Astrocyte (in vitro differentiated cells and primary cell): ENCODE measurements around the gene FAM8A1. TPM values are rescaled to one million over a fixed set of nuclear protein-coding genes. Genes with fewer than 3 reads are reported as not detected.
A peak's percentile ranks its signal among the peaks of the same experiment; 100 is the strongest.

ENCODE experiments used
- DNase-seq: peaks from one replicate; pipeline ENCODE4 v3.0.0-alpha.2; 2010; ENCODE audit warnings: low read depth
- FAIRE-seq: peaks from 2 replicates; lab custom pipeline; 2011; peaks lifted over from hg19 to GRCh38; lab: Jason Lieb, UNC
- H2AFZ ChIP-seq: 2 replicates; pipeline ENCODE4 v1.6.0; 2012; ENCODE audit warnings: low read depth, low read length, inconsistent platforms
- H3K27ac ChIP-seq: 2 replicates; pipeline ENCODE4 v1.5.1; 2011; ENCODE audit warnings: low read depth, low read length, inconsistent platforms
- H3K27me3 ChIP-seq: 2 replicates; pipeline ENCODE4 v1.6.0; 2011; ENCODE audit warnings: low read length, inconsistent platforms; ENCODE audit not compliant: insufficient read depth
- H3K36me3 ChIP-seq: 2 replicates; pipeline ENCODE4 v1.5.1; 2011; ENCODE audit warnings: low read length, inconsistent platforms; ENCODE audit not compliant: insufficient read depth
- H3K4me1 ChIP-seq: 2 replicates; pipeline ENCODE4 v1.5.1; 2011; ENCODE audit warnings: low read length, inconsistent platforms; ENCODE audit not compliant: insufficient read depth
- H3K4me2 ChIP-seq: 2 replicates; pipeline ENCODE4 v1.6.0; 2012; ENCODE audit warnings: low read length, inconsistent platforms
- H3K4me3 ChIP-seq: 2 replicates; pipeline ENCODE4 v1.5.1; 2011; ENCODE audit warnings: low read depth, mild to moderate bottlenecking, low read length, inconsistent platforms; ENCODE audit not compliant: insufficient read depth
- H3K79me2 ChIP-seq: 2 replicates; pipeline ENCODE4 v1.6.0; 2012; ENCODE audit warnings: mild to moderate bottlenecking, low read length, inconsistent platforms; ENCODE audit not compliant: insufficient read depth
- H3K9ac ChIP-seq: 2 replicates; pipeline ENCODE4 v1.6.0; 2012; ENCODE audit warnings: mild to moderate bottlenecking, low read length, inconsistent platforms
- H3K9me3 ChIP-seq: 2 replicates; pipeline ENCODE4 v1.5.1; 2012; ENCODE audit warnings: low read depth, mild to moderate bottlenecking, low read length, inconsistent platforms; ENCODE audit not compliant: insufficient read depth
- H4K20me1 ChIP-seq: 2 replicates; pipeline ENCODE4 v1.6.0; 2012; ENCODE audit warnings: low read length, inconsistent platforms; ENCODE audit not compliant: insufficient read depth
- H3K27ac Mint-ChIP-seq: one replicate; pipeline ENCODE4 v1.8.0; 2021; ENCODE audit warnings: mild to moderate bottlenecking, mixed read lengths; ENCODE audit not compliant: unreplicated experiment
- H3K27me3 Mint-ChIP-seq: one replicate; pipeline ENCODE4 v1.8.0; 2021; ENCODE audit warnings: low read depth, mixed read lengths; ENCODE audit not compliant: unreplicated experiment
- H3K36me3 Mint-ChIP-seq: one replicate; pipeline ENCODE4 v1.8.0; 2021; ENCODE audit warnings: low read depth, mixed read lengths; ENCODE audit not compliant: unreplicated experiment
- H3K4me1 Mint-ChIP-seq: one replicate; pipeline ENCODE4 v1.8.0; 2021; ENCODE audit warnings: low read depth, mixed read lengths; ENCODE audit not compliant: unreplicated experiment
- H3K4me3 Mint-ChIP-seq: one replicate; pipeline ENCODE4 v1.8.0; 2021; ENCODE audit warnings: mild to moderate bottlenecking, moderate library complexity, mixed read lengths; ENCODE audit not compliant: unreplicated experiment
- H3K9me3 Mint-ChIP-seq: one replicate; pipeline ENCODE4 v1.8.0; 2021; ENCODE audit warnings: mild to moderate bottlenecking, mixed read lengths; ENCODE audit not compliant: unreplicated experiment
- EZH2 ChIP-seq: IDR thresholded peaks from 2 replicates; pipeline ENCODE4 v1.6.1; 2012; ENCODE audit warnings: mild to moderate bottlenecking, low read length, inconsistent platforms; ENCODE audit not compliant: insufficient read depth
- total RNA-seq: library from RNA; stranded (reverse); gene quantifications from 2 replicates; pipeline ENCODE4 v1.2.1, GENCODE V29; 2021
- TF ChIP-seq, protein P1 (sequence below): IDR thresholded peaks from 2 replicates; pipeline ENCODE4 v1.5.1; 2011; ENCODE audit warnings: low read depth, mild to moderate bottlenecking, inconsistent platforms, low read length, moderate library complexity; ENCODE audit not compliant: insufficient read depth

Gene FAM8A1
- total RNA-seq, 1 donor from 2014 or later, result 17.9 TPM

DNA sequence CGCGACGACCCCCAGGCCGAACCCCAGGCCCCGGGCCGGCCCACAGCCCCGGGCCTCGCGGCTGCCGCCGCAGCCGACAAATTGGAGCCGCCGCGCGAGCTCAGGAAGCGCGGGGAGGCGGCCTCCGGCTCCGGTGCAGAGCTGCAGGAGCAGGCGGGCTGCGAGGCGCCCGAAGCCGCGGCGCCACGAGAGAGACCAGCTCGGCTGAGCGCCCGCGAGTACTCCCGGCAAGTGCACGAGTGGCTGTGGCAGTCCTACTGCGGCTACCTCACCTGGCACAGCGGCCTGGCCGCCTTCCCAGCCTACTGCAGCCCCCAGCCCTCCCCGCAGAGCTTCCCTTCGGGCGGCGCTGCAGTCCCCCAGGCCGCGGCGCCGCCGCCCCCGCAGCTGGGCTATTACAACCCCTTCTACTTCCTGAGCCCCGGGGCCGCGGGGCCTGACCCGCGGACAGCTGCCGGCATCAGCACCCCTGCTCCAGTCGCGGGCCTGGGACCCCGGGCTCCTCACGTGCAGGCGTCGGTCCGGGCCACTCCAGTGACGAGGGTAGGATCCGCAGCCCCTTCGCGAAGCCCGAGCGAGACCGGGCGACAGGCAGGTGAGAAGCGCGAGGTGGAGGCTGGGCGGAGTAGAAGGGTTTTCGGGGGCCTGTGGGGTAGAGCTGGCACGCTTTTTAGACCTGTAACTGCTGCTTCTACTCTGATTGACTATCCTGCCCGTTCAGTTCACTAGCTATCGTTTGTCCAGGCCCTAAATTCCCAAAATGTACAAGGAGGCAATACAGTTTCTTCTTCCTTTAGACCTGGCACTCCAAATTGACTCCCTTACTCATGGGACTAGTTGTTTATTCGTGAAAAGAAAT, 654 bp downstream of the FAM8A1 start:
- Histone ChIP-seq H4K20me1 (peaks cover 3% of the 10 kb centered on the region), H3K27ac (peak overlapping the region; percentile 69), H3K27me3 (no peaks in the 10 kb centered on the region), H2AFZ (peak overlapping the region; percentile 98), H3K9me3 (no peaks in the 10 kb centered on the region), H3K79me2 (peaks cover 16% of the 10 kb centered on the region), H3K4me3 (peak overlapping the region; percentile 76), H3K9ac (peak overlapping the region; percentile 79), H3K36me3 (no peaks in the 10 kb centered on the region), H3K4me1 (peaks cover 7% of the 10 kb centered on the region), H3K4me2 (peak overlapping the region; percentile 95)
- H3K36me3 Mint-ChIP-seq, result no peaks in the 10 kb centered on the region
- no peak for FAIRE-seq
- DNase-seq, result no peak
- no peaks in the 10 kb centered on the region for H3K27me3 Mint-ChIP-seq
- peak overlapping the region; percentile 30 for H3K27ac Mint-ChIP-seq
- H3K4me1 Mint-ChIP-seq, result no peaks in the 10 kb centered on the region
- peak overlapping the region; percentile 84 for H3K4me3 Mint-ChIP-seq
- no peaks in the 10 kb centered on the region for H3K9me3 Mint-ChIP-seq
- no peak for TF ChIP-seq EZH2
- TF ChIP-seq, protein P1, sequence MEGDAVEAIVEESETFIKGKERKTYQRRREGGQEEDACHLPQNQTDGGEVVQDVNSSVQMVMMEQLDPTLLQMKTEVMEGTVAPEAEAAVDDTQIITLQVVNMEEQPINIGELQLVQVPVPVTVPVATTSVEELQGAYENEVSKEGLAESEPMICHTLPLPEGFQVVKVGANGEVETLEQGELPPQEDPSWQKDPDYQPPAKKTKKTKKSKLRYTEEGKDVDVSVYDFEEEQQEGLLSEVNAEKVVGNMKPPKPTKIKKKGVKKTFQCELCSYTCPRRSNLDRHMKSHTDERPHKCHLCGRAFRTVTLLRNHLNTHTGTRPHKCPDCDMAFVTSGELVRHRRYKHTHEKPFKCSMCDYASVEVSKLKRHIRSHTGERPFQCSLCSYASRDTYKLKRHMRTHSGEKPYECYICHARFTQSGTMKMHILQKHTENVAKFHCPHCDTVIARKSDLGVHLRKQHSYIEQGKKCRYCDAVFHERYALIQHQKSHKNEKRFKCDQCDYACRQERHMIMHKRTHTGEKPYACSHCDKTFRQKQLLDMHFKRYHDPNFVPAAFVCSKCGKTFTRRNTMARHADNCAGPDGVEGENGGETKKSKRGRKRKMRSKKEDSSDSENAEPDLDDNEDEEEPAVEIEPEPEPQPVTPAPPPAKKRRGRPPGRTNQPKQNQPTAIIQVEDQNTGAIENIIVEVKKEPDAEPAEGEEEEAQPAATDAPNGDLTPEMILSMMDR, result no peak

DNA sequence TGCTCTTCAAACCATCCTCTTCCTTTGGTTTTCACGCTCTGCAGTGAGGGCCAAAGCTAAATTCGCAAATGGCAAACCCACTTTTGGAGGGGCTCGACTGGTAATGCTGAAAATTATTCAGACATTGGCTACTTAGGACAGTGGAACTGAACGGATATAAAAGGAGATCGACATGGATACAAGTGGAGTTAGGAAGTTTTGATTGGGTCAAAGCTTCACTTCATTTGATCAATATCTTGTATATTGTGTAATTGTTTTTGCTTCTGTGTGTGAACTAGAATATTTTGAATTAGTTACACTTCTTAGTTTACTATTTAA, 1.2 kb downstream of the FAM8A1 start:
- no peaks in the 10 kb centered on the region for H3K36me3 Mint-ChIP-seq
- H3K27ac Mint-ChIP-seq, result peak overlapping the region; percentile 30
- TF ChIP-seq EZH2, result no peak
- TF ChIP-seq, protein P1, result no peak
- H3K27me3 Mint-ChIP-seq, result no peaks in the 10 kb centered on the region
- Histone ChIP-seq H3K27ac (no peak overlapping the region), H3K27me3 (no peaks in the 10 kb centered on the region), H3K9ac (peak overlapping the region; percentile 79), H3K36me3 (no peaks in the 10 kb centered on the region), H4K20me1 (peaks cover 3% of the 10 kb centered on the region), H3K4me3 (peak overlapping the region; percentile 76), H3K4me1 (peaks cover 7% of the 10 kb centered on the region), H3K9me3 (no peaks in the 10 kb centered on the region), H3K79me2 (peaks cover 16% of the 10 kb centered on the region), H3K4me2 (peak overlapping the region; percentile 95), H2AFZ (peak overlapping the region; percentile 98)
- DNase-seq, result no peak
- peak overlapping the region; percentile 84 for H3K4me3 Mint-ChIP-seq
- no peaks in the 10 kb centered on the region for H3K9me3 Mint-ChIP-seq
- no peak for FAIRE-seq
- no peaks in the 10 kb centered on the region for H3K4me1 Mint-ChIP-seq

DNA sequence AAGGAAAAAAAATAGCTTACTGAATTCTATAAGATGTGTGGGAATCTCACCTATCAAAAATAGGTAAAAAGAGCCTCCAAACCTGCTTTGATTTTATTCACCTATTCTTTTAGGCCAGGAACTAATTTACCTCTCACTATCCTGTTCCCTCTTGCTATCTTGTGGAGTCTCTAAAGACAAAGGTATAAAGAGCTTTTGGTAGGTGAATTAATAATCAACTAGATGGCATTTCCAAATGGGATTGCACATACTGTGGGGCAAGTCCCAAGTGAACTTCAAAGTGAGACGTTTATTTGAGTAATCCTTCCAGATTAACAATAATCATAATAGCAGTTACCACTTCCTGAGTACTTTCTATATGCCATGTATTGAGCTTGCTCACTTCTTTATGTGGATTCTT, 2.8 kb downstream of the FAM8A1 start:
- H3K9ac ChIP-seq, result no peak overlapping the region
- no peak overlapping the region for H3K27ac ChIP-seq
- H3K4me2 ChIP-seq, result no peak overlapping the region
- DNase-seq, result no peak
- no peaks in the 10 kb centered on the region for H3K27me3 Mint-ChIP-seq
- peaks cover 3% of the 10 kb centered on the region for H3K36me3 ChIP-seq
- H3K9me3 ChIP-seq, result no peaks in the 10 kb centered on the region
- H3K27me3 ChIP-seq, result no peaks in the 10 kb centered on the region
- H3K4me1 ChIP-seq, result peaks cover 7% of the 10 kb centered on the region
- no peak overlapping the region for H3K4me3 Mint-ChIP-seq
- H3K27ac Mint-ChIP-seq, result no peak overlapping the region
- peaks cover 16% of the 10 kb centered on the region for H3K79me2 ChIP-seq
- peaks cover 3% of the 10 kb centered on the region for H4K20me1 ChIP-seq
- H2AFZ ChIP-seq, result no peak overlapping the region
- no peaks in the 10 kb centered on the region for H3K9me3 Mint-ChIP-seq
- H3K4me3 ChIP-seq, result no peak overlapping the region
- FAIRE-seq, result no peak
- no peaks in the 10 kb centered on the region for H3K4me1 Mint-ChIP-seq
- TF ChIP-seq, protein P1, result no peak
- no peak for TF ChIP-seq EZH2
- no peaks in the 10 kb centered on the region for H3K36me3 Mint-ChIP-seq
